ENCODE data around the gene KANK2.

The KANK2 gene

GRCh38 chr19:11138601-11139300, 58.6 kb downstream of the KANK2 start:
- FAIRE-seq (no peak), DNase-seq (ENCODE audit: insufficient read length, low spot score) (no peak)
- TF ChIP-seq CTCF (IDR thresholded peaks at IDR 0.05; ENCODE audit: insufficient read depth, missing control alignments) = no peak

GRCh38 chr19:11137542-11138384, 59.6 kb downstream of the KANK2 start:
- peak; percentile 73 for TF ChIP-seq CTCF (IDR thresholded peaks at IDR 0.05; ENCODE audit: insufficient read depth, missing control alignments)
- FAIRE-seq (no peak), DNase-seq (ENCODE audit: insufficient read length, low spot score) (peak; percentile 75)

- no peak for FAIRE-seq
Measured at GRCh38 chr19:11136400-11137101, 60.8 kb downstream of the KANK2 start.

GRCh38 chr19:11131471-11131870, 65.9 kb downstream of the KANK2 start:
- no peak for FAIRE-seq
- no peak for TF ChIP-seq CTCF (IDR thresholded peaks at IDR 0.05; ENCODE audit: insufficient read depth, missing control alignments)

More at GRCh38 chr19:11136400-11137101, 60.8 kb downstream of the KANK2 start:
- DNase-seq (ENCODE audit: insufficient read length, low spot score) = no peak
- TF ChIP-seq CTCF (IDR thresholded peaks at IDR 0.05; ENCODE audit: insufficient read depth, missing control alignments) = no peak

GRCh38 chr19:11130824-11131455, 66.4 kb downstream of the KANK2 start:
- peak; percentile 73 for TF ChIP-seq CTCF (IDR thresholded peaks at IDR 0.05; ENCODE audit: insufficient read depth, missing control alignments)
- peak; percentile 83 for DNase-seq (ENCODE audit: insufficient read length, low spot score)
- FAIRE-seq = no peak

More at GRCh38 chr19:11131471-11131870, 65.9 kb downstream of the KANK2 start:
- DNase-seq (ENCODE audit: insufficient read length, low spot score) = no peak

GRCh38 chr19:11127905-11128304, 69.4 kb downstream of the KANK2 start:
- TF ChIP-seq CTCF (IDR thresholded peaks at IDR 0.05; ENCODE audit: insufficient read depth, missing control alignments) = no peak
- FAIRE-seq (no peak), DNase-seq (ENCODE audit: insufficient read length, low spot score) (no peak)
